ENCODE data around the gene CAMK1D.
"Not testable (repeated sequence)": the region's sequence is repeated elsewhere in the genome, so short reads cannot be mapped to it uniquely, and the experiment has no call there.

GRCh38 chr10:12743466-12743865 lies 394.1 kb downstream of the CAMK1D start:
- not testable (repeated sequence) for TF ChIP-seq CTCF (IDR thresholded peaks at IDR 0.05; ENCODE audit: extremely low read depth in 1 of 2, insufficient read depth in 1 of 2, low read depth in 1 of 2, low read length in 2 of 2); POLR2A (IDR thresholded peaks at IDR 0.05; ENCODE audit: low read depth, low read length); JUN (IDR thresholded peaks at IDR 0.05; ENCODE audit: borderline replicate concordance, insufficient read depth, insufficient read length, low read depth); POLR2AphosphoS5 (IDR thresholded peaks at IDR 0.05; ENCODE audit: insufficient read depth, low read depth, low read length); EZH2 (IDR thresholded peaks at IDR 0.05; ENCODE audit: borderline replicate concordance, low read depth, low read length, severe bottlenecking)

Data from endothelial cell of umbilical vein (primary cell).